Ectodermal cell (in vitro differentiated cells): ENCODE measurements around the gene FH.

Experiments used
- H3K27ac ChIP-seq: 2 replicates; pipeline ENCODE4 v1.7.0; 2013; ENCODE audit warnings: mild to moderate bottlenecking, low read depth, low read length; ENCODE audit not compliant: insufficient read depth, poor library complexity, severe bottlenecking
- H3K27me3 ChIP-seq: 2 replicates; pipeline ENCODE4 v1.7.0; 2013; ENCODE audit warnings: mild to moderate bottlenecking, low read length; ENCODE audit not compliant: insufficient read depth, control insufficient read depth, poor library complexity, severe bottlenecking
- H3K36me3 ChIP-seq: one replicate; pipeline ENCODE4 v1.7.0; 2013; ENCODE audit warnings: low read length; ENCODE audit not compliant: control insufficient read depth, insufficient read depth
- H3K4me1 ChIP-seq: one replicate; pipeline ENCODE4 v1.7.0; 2013; ENCODE audit warnings: low read length; ENCODE audit not compliant: control insufficient read depth, insufficient read depth
- H3K4me3 ChIP-seq: 2 replicates; pipeline ENCODE4 v1.7.0; 2013; ENCODE audit warnings: low read depth, low read length, control low read depth; ENCODE audit not compliant: insufficient read depth
- H3K9me3 ChIP-seq: 2 replicates; pipeline ENCODE4 v1.7.0; 2013; ENCODE audit warnings: mild to moderate bottlenecking, low read length, moderate library complexity; ENCODE audit not compliant: control insufficient read depth
- WGBS, 2 experiments: methylation state at CpG; one replicate each; pipeline ENCODE4 v1.1.7; 2013; ENCODE audit warnings: missing lambda C conversion rate in 2 of 2; 5-methylcytosine and 5-hydroxymethylcytosine counted together

Gene FH

GRCh38 chr1:241460098-241460873 lies 59.3 kb downstream of the FH start:
- H3K36me3 ChIP-seq, result no peaks in the 10 kb centered on the region
- no peaks in the 10 kb centered on the region for H3K4me1 ChIP-seq
- H3K4me3 ChIP-seq, result no peak overlapping the region
- no peak overlapping the region for H3K27ac ChIP-seq
- H3K9me3 ChIP-seq, result no peaks in the 10 kb centered on the region
- no peaks in the 10 kb centered on the region for H3K27me3 ChIP-seq
- WGBS, 2 experiments, result 81 to 87% methylated on average over 5 to 6 of the region's 6 CpGs

GRCh38 chr1:241459186-241459802 lies 60.3 kb downstream of the FH start:
- H3K9me3 ChIP-seq, result no peaks in the 10 kb centered on the region
- no peaks in the 10 kb centered on the region for H3K4me1 ChIP-seq
- no peaks in the 10 kb centered on the region for H3K36me3 ChIP-seq
- H3K27me3 ChIP-seq, result no peaks in the 10 kb centered on the region
- H3K4me3 ChIP-seq, result no peak overlapping the region
- no peak overlapping the region for H3K27ac ChIP-seq
- WGBS, 2 experiments, result 86 to 92% methylated on average over 2 of the region's 2 CpGs

- Histone ChIP-seq H3K4me1 (no peaks in the 10 kb centered on the region), H3K36me3 (no peaks in the 10 kb centered on the region), H3K27me3 (no peaks in the 10 kb centered on the region), H3K4me3 (no peak overlapping the region), H3K27ac (no peak overlapping the region), H3K9me3 (no peaks in the 10 kb centered on the region)
Measured at GRCh38 chr1:241457421-241457820, 62.1 kb downstream of the FH start.

- H3K4me3 ChIP-seq, result no peak overlapping the region
- WGBS, 2 experiments, result 83% methylated on average over 1 of the region's 1 CpG; no CpG with 5 or more reads in 1 of the 2 experiments
- H3K27me3 ChIP-seq, result no peaks in the 10 kb centered on the region
- no peaks in the 10 kb centered on the region for H3K36me3 ChIP-seq
- H3K9me3 ChIP-seq, result no peaks in the 10 kb centered on the region
- no peaks in the 10 kb centered on the region for H3K4me1 ChIP-seq
- H3K27ac ChIP-seq, result no peak overlapping the region
Measured at GRCh38 chr1:241456743-241457142, 62.8 kb downstream of the FH start.

GRCh38 chr1:241453732-241454131 lies 65.8 kb downstream of the FH start:
- Histone ChIP-seq H3K4me3 (no peak overlapping the region), H3K27me3 (no peaks in the 10 kb centered on the region), H3K27ac (no peak overlapping the region), H3K9me3 (no peaks in the 10 kb centered on the region), H3K36me3 (no peaks in the 10 kb centered on the region), H3K4me1 (no peaks in the 10 kb centered on the region)
- 87 to 100% methylated on average over 1 of the region's 1 CpG for WGBS, 2 experiments

GRCh38 chr1:241451956-241452355 lies 67.6 kb downstream of the FH start:
- H3K27me3 ChIP-seq, result no peaks in the 10 kb centered on the region
- H3K36me3 ChIP-seq, result no peaks in the 10 kb centered on the region
- WGBS, 2 experiments, result 94 to 96% methylated on average over 4 of the region's 4 CpGs
- H3K9me3 ChIP-seq, result no peaks in the 10 kb centered on the region
- H3K4me3 ChIP-seq, result no peak overlapping the region
- H3K4me1 ChIP-seq, result no peaks in the 10 kb centered on the region
- H3K27ac ChIP-seq, result no peak overlapping the region
